ENCODE data around the gene AMER3.

DNA sequence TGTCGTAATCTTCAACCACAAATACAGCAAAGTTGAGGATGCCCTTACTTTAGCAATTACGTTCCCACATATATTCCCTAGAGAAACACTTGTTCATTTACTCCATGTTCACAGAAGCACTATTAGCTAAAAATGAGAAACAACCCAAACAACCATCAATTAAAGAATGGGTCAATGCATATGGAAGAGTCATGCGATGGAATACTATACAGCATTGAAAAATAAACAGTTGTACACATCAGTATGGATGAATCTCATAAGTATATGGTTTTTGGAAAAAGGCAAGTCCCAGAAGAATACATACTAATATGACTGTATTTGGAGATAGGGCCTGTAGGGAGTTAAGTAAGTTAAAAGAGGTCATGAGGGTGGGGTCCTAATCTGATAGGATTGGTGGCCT is 20.1 kb upstream of the AMER3 start:
- TF ChIP-seq, protein P1, sequence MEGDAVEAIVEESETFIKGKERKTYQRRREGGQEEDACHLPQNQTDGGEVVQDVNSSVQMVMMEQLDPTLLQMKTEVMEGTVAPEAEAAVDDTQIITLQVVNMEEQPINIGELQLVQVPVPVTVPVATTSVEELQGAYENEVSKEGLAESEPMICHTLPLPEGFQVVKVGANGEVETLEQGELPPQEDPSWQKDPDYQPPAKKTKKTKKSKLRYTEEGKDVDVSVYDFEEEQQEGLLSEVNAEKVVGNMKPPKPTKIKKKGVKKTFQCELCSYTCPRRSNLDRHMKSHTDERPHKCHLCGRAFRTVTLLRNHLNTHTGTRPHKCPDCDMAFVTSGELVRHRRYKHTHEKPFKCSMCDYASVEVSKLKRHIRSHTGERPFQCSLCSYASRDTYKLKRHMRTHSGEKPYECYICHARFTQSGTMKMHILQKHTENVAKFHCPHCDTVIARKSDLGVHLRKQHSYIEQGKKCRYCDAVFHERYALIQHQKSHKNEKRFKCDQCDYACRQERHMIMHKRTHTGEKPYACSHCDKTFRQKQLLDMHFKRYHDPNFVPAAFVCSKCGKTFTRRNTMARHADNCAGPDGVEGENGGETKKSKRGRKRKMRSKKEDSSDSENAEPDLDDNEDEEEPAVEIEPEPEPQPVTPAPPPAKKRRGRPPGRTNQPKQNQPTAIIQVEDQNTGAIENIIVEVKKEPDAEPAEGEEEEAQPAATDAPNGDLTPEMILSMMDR (conservative IDR thresholded peaks at IDR 0.05; ENCODE audit: low read depth in 2 of 2) = no peak
- TF ChIP-seq JUNB (IDR thresholded peaks at IDR 0.05; ENCODE audit: unreplicated experiment) = no peak
- no peak for TF ChIP-seq POLR2AphosphoS5 (IDR thresholded peaks at IDR 0.05; ENCODE audit: low read depth)
- TF ChIP-seq STAT1 (IDR thresholded peaks at IDR 0.05; ENCODE audit: unreplicated experiment) = no peak
- TF ChIP-seq, protein P2, sequence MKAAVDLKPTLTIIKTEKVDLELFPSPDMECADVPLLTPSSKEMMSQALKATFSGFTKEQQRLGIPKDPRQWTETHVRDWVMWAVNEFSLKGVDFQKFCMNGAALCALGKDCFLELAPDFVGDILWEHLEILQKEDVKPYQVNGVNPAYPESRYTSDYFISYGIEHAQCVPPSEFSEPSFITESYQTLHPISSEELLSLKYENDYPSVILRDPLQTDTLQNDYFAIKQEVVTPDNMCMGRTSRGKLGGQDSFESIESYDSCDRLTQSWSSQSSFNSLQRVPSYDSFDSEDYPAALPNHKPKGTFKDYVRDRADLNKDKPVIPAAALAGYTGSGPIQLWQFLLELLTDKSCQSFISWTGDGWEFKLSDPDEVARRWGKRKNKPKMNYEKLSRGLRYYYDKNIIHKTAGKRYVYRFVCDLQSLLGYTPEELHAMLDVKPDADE (IDR thresholded peaks at IDR 0.05) = no peak
- TF ChIP-seq EZH2 (IDR thresholded peaks at IDR 0.05; ENCODE audit: low read depth, unreplicated experiment) = no peak
- TF ChIP-seq CREB1 (CRISPR knock-in tag; IDR thresholded peaks at IDR 0.05; ENCODE audit: low read depth) = no peak
- TF ChIP-seq, protein P3, sequence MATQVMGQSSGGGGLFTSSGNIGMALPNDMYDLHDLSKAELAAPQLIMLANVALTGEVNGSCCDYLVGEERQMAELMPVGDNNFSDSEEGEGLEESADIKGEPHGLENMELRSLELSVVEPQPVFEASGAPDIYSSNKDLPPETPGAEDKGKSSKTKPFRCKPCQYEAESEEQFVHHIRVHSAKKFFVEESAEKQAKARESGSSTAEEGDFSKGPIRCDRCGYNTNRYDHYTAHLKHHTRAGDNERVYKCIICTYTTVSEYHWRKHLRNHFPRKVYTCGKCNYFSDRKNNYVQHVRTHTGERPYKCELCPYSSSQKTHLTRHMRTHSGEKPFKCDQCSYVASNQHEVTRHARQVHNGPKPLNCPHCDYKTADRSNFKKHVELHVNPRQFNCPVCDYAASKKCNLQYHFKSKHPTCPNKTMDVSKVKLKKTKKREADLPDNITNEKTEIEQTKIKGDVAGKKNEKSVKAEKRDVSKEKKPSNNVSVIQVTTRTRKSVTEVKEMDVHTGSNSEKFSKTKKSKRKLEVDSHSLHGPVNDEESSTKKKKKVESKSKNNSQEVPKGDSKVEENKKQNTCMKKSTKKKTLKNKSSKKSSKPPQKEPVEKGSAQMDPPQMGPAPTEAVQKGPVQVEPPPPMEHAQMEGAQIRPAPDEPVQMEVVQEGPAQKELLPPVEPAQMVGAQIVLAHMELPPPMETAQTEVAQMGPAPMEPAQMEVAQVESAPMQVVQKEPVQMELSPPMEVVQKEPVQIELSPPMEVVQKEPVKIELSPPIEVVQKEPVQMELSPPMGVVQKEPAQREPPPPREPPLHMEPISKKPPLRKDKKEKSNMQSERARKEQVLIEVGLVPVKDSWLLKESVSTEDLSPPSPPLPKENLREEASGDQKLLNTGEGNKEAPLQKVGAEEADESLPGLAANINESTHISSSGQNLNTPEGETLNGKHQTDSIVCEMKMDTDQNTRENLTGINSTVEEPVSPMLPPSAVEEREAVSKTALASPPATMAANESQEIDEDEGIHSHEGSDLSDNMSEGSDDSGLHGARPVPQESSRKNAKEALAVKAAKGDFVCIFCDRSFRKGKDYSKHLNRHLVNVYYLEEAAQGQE (IDR thresholded peaks at IDR 0.05; ENCODE audit: unreplicated experiment) = no peak
- TF ChIP-seq EZH2phosphoT487 (IDR thresholded peaks at IDR 0.05; ENCODE audit: unreplicated experiment) = no peak
- TF ChIP-seq ZNF114 (CRISPR knock-in tag; IDR thresholded peaks at IDR 0.05) = no peak
- TF ChIP-seq, protein P4, sequence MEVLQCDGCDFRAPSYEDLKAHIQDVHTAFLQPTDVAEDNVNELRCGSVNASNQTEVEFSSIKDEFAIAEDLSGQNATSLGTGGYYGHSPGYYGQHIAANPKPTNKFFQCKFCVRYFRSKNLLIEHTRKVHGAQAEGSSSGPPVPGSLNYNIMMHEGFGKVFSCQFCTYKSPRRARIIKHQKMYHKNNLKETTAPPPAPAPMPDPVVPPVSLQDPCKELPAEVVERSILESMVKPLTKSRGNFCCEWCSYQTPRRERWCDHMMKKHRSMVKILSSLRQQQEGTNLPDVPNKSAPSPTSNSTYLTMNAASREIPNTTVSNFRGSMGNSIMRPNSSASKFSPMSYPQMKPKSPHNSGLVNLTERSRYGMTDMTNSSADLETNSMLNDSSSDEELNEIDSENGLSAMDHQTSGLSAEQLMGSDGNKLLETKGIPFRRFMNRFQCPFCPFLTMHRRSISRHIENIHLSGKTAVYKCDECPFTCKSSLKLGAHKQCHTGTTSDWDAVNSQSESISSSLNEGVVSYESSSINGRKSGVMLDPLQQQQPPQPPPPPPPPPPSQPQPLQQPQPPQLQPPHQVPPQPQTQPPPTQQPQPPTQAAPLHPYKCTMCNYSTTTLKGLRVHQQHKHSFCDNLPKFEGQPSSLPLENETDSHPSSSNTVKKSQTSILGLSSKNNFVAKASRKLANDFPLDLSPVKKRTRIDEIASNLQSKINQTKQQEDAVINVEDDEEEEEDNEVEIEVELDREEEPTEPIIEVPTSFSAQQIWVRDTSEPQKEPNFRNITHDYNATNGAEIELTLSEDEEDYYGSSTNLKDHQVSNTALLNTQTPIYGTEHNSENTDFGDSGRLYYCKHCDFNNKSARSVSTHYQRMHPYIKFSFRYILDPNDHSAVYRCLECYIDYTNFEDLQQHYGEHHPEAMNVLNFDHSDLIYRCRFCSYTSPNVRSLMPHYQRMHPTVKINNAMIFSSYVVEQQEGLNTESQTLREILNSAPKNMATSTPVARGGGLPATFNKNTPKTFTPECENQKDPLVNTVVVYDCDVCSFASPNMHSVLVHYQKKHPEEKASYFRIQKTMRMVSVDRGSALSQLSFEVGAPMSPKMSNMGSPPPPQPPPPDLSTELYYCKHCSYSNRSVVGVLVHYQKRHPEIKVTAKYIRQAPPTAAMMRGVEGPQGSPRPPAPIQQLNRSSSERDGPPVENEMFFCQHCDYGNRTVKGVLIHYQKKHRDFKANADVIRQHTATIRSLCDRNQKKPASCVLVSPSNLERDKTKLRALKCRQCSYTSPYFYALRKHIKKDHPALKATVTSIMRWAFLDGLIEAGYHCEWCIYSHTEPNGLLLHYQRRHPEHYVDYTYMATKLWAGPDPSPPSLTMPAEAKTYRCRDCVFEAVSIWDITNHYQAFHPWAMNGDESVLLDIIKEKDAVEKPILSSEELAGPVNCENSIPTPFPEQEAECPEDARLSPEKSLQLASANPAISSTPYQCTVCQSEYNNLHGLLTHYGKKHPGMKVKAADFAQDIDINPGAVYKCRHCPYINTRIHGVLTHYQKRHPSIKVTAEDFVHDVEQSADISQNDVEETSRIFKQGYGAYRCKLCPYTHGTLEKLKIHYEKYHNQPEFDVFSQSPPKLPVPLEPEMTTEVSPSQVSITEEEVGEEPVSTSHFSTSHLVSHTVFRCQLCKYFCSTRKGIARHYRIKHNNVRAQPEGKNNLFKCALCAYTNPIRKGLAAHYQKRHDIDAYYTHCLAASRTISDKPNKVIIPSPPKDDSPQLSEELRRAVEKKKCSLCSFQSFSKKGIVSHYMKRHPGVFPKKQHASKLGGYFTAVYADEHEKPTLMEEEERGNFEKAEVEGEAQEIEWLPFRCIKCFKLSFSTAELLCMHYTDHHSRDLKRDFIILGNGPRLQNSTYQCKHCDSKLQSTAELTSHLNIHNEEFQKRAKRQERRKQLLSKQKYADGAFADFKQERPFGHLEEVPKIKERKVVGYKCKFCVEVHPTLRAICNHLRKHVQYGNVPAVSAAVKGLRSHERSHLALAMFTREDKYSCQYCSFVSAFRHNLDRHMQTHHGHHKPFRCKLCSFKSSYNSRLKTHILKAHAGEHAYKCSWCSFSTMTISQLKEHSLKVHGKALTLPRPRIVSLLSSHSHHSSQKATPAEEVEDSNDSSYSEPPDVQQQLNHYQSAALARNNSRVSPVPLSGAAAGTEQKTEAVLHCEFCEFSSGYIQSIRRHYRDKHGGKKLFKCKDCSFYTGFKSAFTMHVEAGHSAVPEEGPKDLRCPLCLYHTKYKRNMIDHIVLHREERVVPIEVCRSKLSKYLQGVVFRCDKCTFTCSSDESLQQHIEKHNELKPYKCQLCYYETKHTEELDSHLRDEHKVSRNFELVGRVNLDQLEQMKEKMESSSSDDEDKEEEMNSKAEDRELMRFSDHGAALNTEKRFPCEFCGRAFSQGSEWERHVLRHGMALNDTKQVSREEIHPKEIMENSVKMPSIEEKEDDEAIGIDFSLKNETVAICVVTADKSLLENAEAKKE (CRISPR knock-in tag; IDR thresholded peaks at IDR 0.05) = no peak
- TF ChIP-seq NANOG (IDR thresholded peaks at IDR 0.05; ENCODE audit: borderline replicate concordance) = no peak
